Osteocyte (in vitro differentiated cells): Measurements from ENCODE around the gene CYP2R1. TPM values are rescaled to one million over a fixed set of nuclear protein-coding genes. Genes with fewer than 3 reads are reported as not detected.

Source experiments
- DNase-seq: peaks from one replicate; pipeline ENCODE4 v3.0.0; 2021; ENCODE audit warnings: mixed read lengths; ENCODE audit not compliant: unreplicated experiment; ENCODE audit errors: extremely low spot score
- H3K27ac Mint-ChIP-seq: one replicate; pipeline ENCODE4 v1.8.0; 2021; ENCODE audit warnings: mild to moderate bottlenecking, mixed read lengths; ENCODE audit not compliant: unreplicated experiment
- H3K27me3 Mint-ChIP-seq: one replicate; pipeline ENCODE4 v1.8.0; 2021; ENCODE audit warnings: mixed read lengths; ENCODE audit not compliant: unreplicated experiment
- H3K36me3 Mint-ChIP-seq: one replicate; pipeline ENCODE4 v1.8.0; 2021; ENCODE audit warnings: mixed read lengths; ENCODE audit not compliant: unreplicated experiment
- H3K4me1 Mint-ChIP-seq: one replicate; pipeline ENCODE4 v1.8.0; 2021; ENCODE audit warnings: mixed read lengths; ENCODE audit not compliant: unreplicated experiment
- H3K4me3 Mint-ChIP-seq: one replicate; pipeline ENCODE4 v1.8.0; 2021; ENCODE audit warnings: mild to moderate bottlenecking, moderate library complexity, mixed read lengths; ENCODE audit not compliant: unreplicated experiment
- H3K9me3 Mint-ChIP-seq: one replicate; pipeline ENCODE4 v1.8.0; 2021; ENCODE audit warnings: mixed read lengths; ENCODE audit not compliant: unreplicated experiment
- CTCF ChIP-seq: fragments of 200-600 bp; sonication (generic); IDR thresholded peaks from 2 replicates; pipeline ENCODE4 v1.5.0; 2021; ENCODE audit warnings: antibody characterized with exemption, mild to moderate bottlenecking, moderate library complexity
- total RNA-seq: library from RNA; stranded (reverse); gene quantifications from 2 replicates; pipeline ENCODE4 v1.2.1, GENCODE V29; 2021

The CYP2R1 gene
- total RNA-seq, 1 donor from 2014 or later = 6.4 TPM

- TF ChIP-seq CTCF = peak; percentile 49
- Mint-ChIP-seq H3K4me3 (no peak overlapping the region), H3K4me1 (no peaks in the 10 kb centered on the region), H3K36me3 (no peaks in the 10 kb centered on the region), H3K27ac (no peak overlapping the region), H3K9me3 (no peaks in the 10 kb centered on the region), H3K27me3 (peaks cover 42% of the 10 kb centered on the region)
- no peak for DNase-seq
Measured at GRCh38 chr11:14908214-14908880, 16.3 kb upstream of the CYP2R1 start.

- Mint-ChIP-seq H3K27me3 (peaks cover 38% of the 10 kb centered on the region), H3K36me3 (no peaks in the 10 kb centered on the region), H3K4me1 (peaks cover 2% of the 10 kb centered on the region), H3K27ac (no peak overlapping the region), H3K4me3 (no peak overlapping the region), H3K9me3 (no peaks in the 10 kb centered on the region)
- no peak for DNase-seq
- TF ChIP-seq CTCF = peak; percentile 58
Measured at GRCh38 chr11:14907411-14908213, 15.6 kb upstream of the CYP2R1 start.

GRCh38 chr11:14906993-14907392 is 15.0 kb upstream of the CYP2R1 start:
- Mint-ChIP-seq H3K27me3 (peaks cover 34% of the 10 kb centered on the region), H3K4me1 (peaks cover 2% of the 10 kb centered on the region), H3K4me3 (no peak overlapping the region), H3K36me3 (no peaks in the 10 kb centered on the region), H3K9me3 (no peaks in the 10 kb centered on the region), H3K27ac (no peak overlapping the region)
- no peak for DNase-seq
- no peak for TF ChIP-seq CTCF

- no peak for DNase-seq
- no peak for TF ChIP-seq CTCF
- Mint-ChIP-seq H3K27ac (no peak overlapping the region), H3K4me3 (no peak overlapping the region), H3K27me3 (peaks cover 31% of the 10 kb centered on the region), H3K9me3 (no peaks in the 10 kb centered on the region), H3K36me3 (no peaks in the 10 kb centered on the region), H3K4me1 (peaks cover 2% of the 10 kb centered on the region)
Measured at GRCh38 chr11:14906578-14906977, 14.5 kb upstream of the CYP2R1 start.
